H1 (cell line): ENCODE results near the gene GALNT9.

Experiments used
- ATF2 ChIP-seq: IDR thresholded peaks from 2 replicates; pipeline ENCODE4 v1.6.1; 2012; ENCODE audit warnings: low read length, inconsistent platforms
- ATF3 ChIP-seq: IDR thresholded peaks from 2 replicates; pipeline ENCODE4 v1.6.1; 2011; ENCODE audit warnings: low read depth, mild to moderate bottlenecking, low read length; ENCODE audit not compliant: insufficient read depth
- CBX8 ChIP-seq: fragments of 300-800, 300-1000 bp; sonication (generic); IDR thresholded peaks from 2 replicates; pipeline ENCODE4 v1.7.1; 2016; ENCODE audit warnings: low read depth, low read length, borderline replicate concordance
- CTCF ChIP-seq, 3 experiments: IDR thresholded peaks; 1 replicate in 2 of 3; 2 replicates in 1 of 3; pipeline versions ENCODE4 v1.5.1 to v1.6.1; 2011; ENCODE audit warnings: low read length in 3 of 3, mild to moderate bottlenecking in 3 of 3, inconsistent platforms in 2 of 3, low read depth in 1 of 3, moderate library complexity in 1 of 3; ENCODE audit not compliant: insufficient read depth in 1 of 3; ENCODE audit errors: control extremely low read depth in 1 of 3
- HDAC6 ChIP-seq: IDR thresholded peaks from one replicate; pipeline ENCODE4 v1.7.1; 2012; ENCODE audit warnings: low read depth, mild to moderate bottlenecking, inconsistent platforms, low read length, moderate library complexity
- JUND ChIP-seq: IDR thresholded peaks from 2 replicates; pipeline ENCODE4 v1.6.1; 2011; ENCODE audit warnings: mild to moderate bottlenecking, improper control_type of control experiment, low read length
- NANOG ChIP-seq: IDR thresholded peaks from 2 replicates; pipeline ENCODE4 v1.6.1; 2011; ENCODE audit warnings: low read length, low read depth, mild to moderate bottlenecking, inconsistent platforms; ENCODE audit not compliant: insufficient read depth, poor library complexity, severe bottlenecking
- POLR2A ChIP-seq, 2 experiments: IDR thresholded peaks; 1 replicate in 1 of 2; 2 replicates in 1 of 2; pipeline ENCODE4 v1.6.1; 2011; ENCODE audit warnings: low read depth in 2 of 2, low read length in 2 of 2, mild to moderate bottlenecking in 2 of 2; ENCODE audit errors: control extremely low read depth in 1 of 2
- POLR2AphosphoS5 ChIP-seq: IDR thresholded peaks from 2 replicates; pipeline ENCODE4 v1.6.1; 2011; ENCODE audit warnings: low read depth, low read length
- RBBP5 ChIP-seq: IDR thresholded peaks from 2 replicates; pipeline ENCODE4 v1.7.1; 2012; ENCODE audit warnings: low read depth, mild to moderate bottlenecking, inconsistent platforms, low read length, moderate library complexity, borderline replicate concordance
- RFX5 ChIP-seq: IDR thresholded peaks from 2 replicates; pipeline ENCODE4 v1.6.1; 2011; ENCODE audit warnings: low read depth, low read length, improper control_type of control experiment, borderline replicate concordance
- TAF1 ChIP-seq: IDR thresholded peaks from 2 replicates; pipeline ENCODE4 v1.6.1; 2011; ENCODE audit warnings: mild to moderate bottlenecking, low read depth, low read length
- TAF7 ChIP-seq: optimal IDR thresholded peaks from 2 replicates; pipeline ENCODE3; 2011; ENCODE audit warnings: low read depth, mild to moderate bottlenecking, inconsistent platforms, low read length, moderate library complexity, borderline replicate concordance
- TEAD4 ChIP-seq: IDR thresholded peaks from 2 replicates; pipeline ENCODE4 v1.6.1; 2012; ENCODE audit warnings: low read depth, low read length, inconsistent platforms, mixed read lengths

- TF ChIP-seq TEAD4 (no peak), POLR2AphosphoS5 (no peak), RFX5 (no peak), POLR2A (IDR thresholded peaks at IDR 0.05; ENCODE audit: control extremely low read depth in 1 of 2, low read depth in 2 of 2, low read length in 2 of 2) (no peak), CTCF (IDR thresholded peaks at IDR 0.05; ENCODE audit: control extremely low read depth in 1 of 3, insufficient read depth in 1 of 3, low read depth in 1 of 3, low read length in 3 of 3) (no peak), CBX8 (no peak), ATF2 (no peak), HDAC6 (no peak), NANOG (no peak), RBBP5 (no peak), JUND (no peak), ATF3 (no peak), TAF7 (no peak), TAF1 (no peak)
Measured at GRCh38 chr12:132314035-132314434, 15.4 kb downstream of the GALNT9 start.
